ENCODE data around the gene MEGF6.

MEGF6 gene

DNA sequence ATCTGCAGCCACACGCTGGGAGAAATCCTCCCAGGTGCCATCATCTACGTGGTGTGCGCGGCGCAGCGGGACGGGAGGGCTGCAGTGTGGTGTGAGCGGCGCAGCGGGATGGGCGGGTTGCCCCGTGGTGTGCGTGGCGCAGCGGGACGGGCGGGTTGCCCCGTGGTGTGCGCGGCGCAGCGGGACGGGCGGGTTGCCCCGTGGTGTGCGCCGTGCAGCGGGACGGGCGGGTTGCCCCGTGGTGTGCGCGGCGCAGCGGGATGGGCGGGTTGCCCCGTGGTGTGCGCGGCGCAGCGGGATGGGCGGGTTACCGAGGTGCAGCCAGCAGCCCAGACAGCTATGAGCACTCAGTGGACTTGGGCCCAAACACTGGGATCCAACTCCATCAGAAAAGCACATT, 33.9 kb upstream of the MEGF6 start:
- Histone ChIP-seq H3K4me3 (replicated peaks; ENCODE audit: insufficient read depth, low read length) (no peak overlapping the region), H3K27ac (replicated peaks) (no peak overlapping the region), H3K27me3 (ENCODE audit: insufficient read depth, poor library complexity, severe bottlenecking) (peaks cover under 1% of the 10 kb centered on the region)
- TF ChIP-seq, protein P1, sequence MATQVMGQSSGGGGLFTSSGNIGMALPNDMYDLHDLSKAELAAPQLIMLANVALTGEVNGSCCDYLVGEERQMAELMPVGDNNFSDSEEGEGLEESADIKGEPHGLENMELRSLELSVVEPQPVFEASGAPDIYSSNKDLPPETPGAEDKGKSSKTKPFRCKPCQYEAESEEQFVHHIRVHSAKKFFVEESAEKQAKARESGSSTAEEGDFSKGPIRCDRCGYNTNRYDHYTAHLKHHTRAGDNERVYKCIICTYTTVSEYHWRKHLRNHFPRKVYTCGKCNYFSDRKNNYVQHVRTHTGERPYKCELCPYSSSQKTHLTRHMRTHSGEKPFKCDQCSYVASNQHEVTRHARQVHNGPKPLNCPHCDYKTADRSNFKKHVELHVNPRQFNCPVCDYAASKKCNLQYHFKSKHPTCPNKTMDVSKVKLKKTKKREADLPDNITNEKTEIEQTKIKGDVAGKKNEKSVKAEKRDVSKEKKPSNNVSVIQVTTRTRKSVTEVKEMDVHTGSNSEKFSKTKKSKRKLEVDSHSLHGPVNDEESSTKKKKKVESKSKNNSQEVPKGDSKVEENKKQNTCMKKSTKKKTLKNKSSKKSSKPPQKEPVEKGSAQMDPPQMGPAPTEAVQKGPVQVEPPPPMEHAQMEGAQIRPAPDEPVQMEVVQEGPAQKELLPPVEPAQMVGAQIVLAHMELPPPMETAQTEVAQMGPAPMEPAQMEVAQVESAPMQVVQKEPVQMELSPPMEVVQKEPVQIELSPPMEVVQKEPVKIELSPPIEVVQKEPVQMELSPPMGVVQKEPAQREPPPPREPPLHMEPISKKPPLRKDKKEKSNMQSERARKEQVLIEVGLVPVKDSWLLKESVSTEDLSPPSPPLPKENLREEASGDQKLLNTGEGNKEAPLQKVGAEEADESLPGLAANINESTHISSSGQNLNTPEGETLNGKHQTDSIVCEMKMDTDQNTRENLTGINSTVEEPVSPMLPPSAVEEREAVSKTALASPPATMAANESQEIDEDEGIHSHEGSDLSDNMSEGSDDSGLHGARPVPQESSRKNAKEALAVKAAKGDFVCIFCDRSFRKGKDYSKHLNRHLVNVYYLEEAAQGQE (IDR thresholded peaks at IDR 0.05; ENCODE audit: insufficient replicate concordance, low read depth), result no peak
- TF ChIP-seq, protein P2, sequence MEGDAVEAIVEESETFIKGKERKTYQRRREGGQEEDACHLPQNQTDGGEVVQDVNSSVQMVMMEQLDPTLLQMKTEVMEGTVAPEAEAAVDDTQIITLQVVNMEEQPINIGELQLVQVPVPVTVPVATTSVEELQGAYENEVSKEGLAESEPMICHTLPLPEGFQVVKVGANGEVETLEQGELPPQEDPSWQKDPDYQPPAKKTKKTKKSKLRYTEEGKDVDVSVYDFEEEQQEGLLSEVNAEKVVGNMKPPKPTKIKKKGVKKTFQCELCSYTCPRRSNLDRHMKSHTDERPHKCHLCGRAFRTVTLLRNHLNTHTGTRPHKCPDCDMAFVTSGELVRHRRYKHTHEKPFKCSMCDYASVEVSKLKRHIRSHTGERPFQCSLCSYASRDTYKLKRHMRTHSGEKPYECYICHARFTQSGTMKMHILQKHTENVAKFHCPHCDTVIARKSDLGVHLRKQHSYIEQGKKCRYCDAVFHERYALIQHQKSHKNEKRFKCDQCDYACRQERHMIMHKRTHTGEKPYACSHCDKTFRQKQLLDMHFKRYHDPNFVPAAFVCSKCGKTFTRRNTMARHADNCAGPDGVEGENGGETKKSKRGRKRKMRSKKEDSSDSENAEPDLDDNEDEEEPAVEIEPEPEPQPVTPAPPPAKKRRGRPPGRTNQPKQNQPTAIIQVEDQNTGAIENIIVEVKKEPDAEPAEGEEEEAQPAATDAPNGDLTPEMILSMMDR (IDR thresholded peaks at IDR 0.05; ENCODE audit: insufficient read depth, low read length), result no peak
- TF ChIP-seq POLR2AphosphoS5 (IDR thresholded peaks at IDR 0.05; ENCODE audit: low read depth), result no peak
- no peak for TF ChIP-seq SPI1 (IDR thresholded peaks at IDR 0.05; ENCODE audit: borderline replicate concordance, low read depth)
- no peak for TF ChIP-seq GABPA (IDR thresholded peaks at IDR 0.05; ENCODE audit: low read depth)
- DNase-seq (ENCODE audit: low read depth in 1 of 2, low spot score in 1 of 2), result no peak

DNA sequence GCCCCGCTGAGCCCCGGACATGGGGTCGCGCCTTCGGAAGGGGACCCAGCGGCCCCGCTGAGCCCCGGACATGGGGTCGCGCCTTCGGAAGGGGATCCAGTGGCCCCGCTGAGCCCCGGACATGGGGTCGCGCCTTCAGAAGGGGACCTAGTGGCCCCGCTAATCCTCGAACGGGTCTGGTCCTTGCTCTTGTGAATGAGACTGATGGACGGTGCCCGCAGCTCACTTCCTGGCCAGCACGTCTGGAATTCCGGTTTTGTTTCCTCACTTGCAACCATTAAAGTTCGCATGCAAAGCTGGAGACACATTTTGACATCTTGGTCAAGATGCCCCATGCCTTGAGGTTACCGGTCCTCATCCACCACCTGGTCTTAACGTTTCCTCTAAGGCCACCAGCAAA, 33.0 kb upstream of the MEGF6 start:
- no peaks in the 10 kb centered on the region for H3K27me3 ChIP-seq (ENCODE audit: insufficient read depth, poor library complexity, severe bottlenecking)
- no peak overlapping the region for H3K4me3 ChIP-seq (replicated peaks; ENCODE audit: insufficient read depth, low read length)
- no peak for DNase-seq (ENCODE audit: low read depth in 1 of 2, low spot score in 1 of 2)
- no peak overlapping the region for H3K27ac ChIP-seq (replicated peaks)
- TF ChIP-seq SPI1 (IDR thresholded peaks at IDR 0.05; ENCODE audit: borderline replicate concordance, low read depth) (no peak), GABPA (IDR thresholded peaks at IDR 0.05; ENCODE audit: low read depth) (no peak), POLR2AphosphoS5 (IDR thresholded peaks at IDR 0.05; ENCODE audit: low read depth) (no peak)
- TF ChIP-seq, protein P2 (IDR thresholded peaks at IDR 0.05; ENCODE audit: insufficient read depth, low read length), result no peak
- TF ChIP-seq, protein P1 (IDR thresholded peaks at IDR 0.05; ENCODE audit: insufficient replicate concordance, low read depth), result no peak

DNA sequence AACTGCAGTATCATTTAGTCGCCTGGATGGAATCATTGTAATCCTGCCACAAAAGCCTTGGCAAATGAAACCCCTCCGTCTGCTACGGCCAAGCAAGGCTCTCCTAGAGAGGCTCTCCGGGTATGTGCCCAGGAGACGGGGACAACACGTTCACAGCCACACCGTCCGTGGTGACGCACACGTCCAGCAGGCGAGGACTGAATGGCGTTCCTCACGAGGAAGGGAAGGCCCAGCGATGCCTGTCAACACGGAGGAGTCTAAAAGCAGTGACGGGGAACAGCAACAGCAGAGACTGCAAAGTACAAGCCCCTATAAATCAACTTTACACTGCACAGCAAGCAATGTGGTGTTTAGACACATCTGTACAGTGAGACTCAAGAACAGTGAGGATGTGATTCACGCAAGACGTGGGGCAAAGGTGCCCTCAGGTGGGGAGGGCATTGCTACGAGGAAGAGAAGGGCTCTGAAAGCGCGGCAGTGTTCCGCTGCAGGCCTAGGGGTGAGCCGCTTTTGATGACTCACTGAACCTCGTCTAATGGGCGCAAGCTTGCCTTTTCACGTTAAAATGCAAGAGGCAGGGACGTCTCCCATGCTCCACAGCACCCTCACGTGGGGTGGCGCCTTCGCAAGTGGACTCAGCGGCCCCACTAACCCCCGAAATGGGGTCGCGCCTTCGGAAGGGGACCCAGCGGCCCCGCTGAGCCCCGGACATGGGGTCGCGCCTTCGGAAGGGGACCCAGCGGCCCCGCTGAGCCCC, 31.8 kb upstream of the MEGF6 start:
- TF ChIP-seq GABPA (IDR thresholded peaks at IDR 0.05; ENCODE audit: low read depth) (no peak), SPI1 (IDR thresholded peaks at IDR 0.05; ENCODE audit: borderline replicate concordance, low read depth) (no peak), POLR2AphosphoS5 (IDR thresholded peaks at IDR 0.05; ENCODE audit: low read depth) (no peak)
- TF ChIP-seq, protein P2 (IDR thresholded peaks at IDR 0.05; ENCODE audit: insufficient read depth, low read length), result no peak
- TF ChIP-seq, protein P1 (IDR thresholded peaks at IDR 0.05; ENCODE audit: insufficient replicate concordance, low read depth), result no peak
- no peak for DNase-seq (ENCODE audit: low read depth in 1 of 2, low spot score in 1 of 2)

More for the DNA sequence above, 31.8 kb upstream of the MEGF6 start:
- H3K27ac ChIP-seq (replicated peaks), result no peak overlapping the region
- no peak overlapping the region for H3K4me3 ChIP-seq (replicated peaks; ENCODE audit: insufficient read depth, low read length)
- no peaks in the 10 kb centered on the region for H3K27me3 ChIP-seq (ENCODE audit: insufficient read depth, poor library complexity, severe bottlenecking)
